ENCODE measurements around the gene ZFHX3. TPM values are rescaled to one million over a fixed set of nuclear protein-coding genes. Genes with fewer than 3 reads are reported as not detected.

ZFHX3 gene
- total and polyA plus RNA-seq, 9 donors: 3.4 to 17.6 (median 11.9) TPM

- 95 to 98% (median 97%) methylated on average over 6 of the region's 6 CpGs for WGBS, 3 donors
- no peaks in the 10 kb centered on the region for H3K36me3 ChIP-seq
- intact Hi-C loops (cut with DNase I): no loop called here
- DNase-seq: no peak
- H3K27me3 ChIP-seq: no peaks in the 10 kb centered on the region
- TF ChIP-seq POLR2A (IDR thresholded peaks at IDR 0.05) (no peak), EP300 (IDR thresholded peaks at IDR 0.05) (no peak), CTCF (IDR thresholded peaks at IDR 0.05) (no peak)
- no peak overlapping the region for H3K27ac ChIP-seq
- H3K4me3 ChIP-seq: no peak overlapping the region
- no peaks in the 10 kb centered on the region for H3K4me1 ChIP-seq (ENCODE audit: insufficient read depth)
- no peaks in the 10 kb centered on the region for H3K9me3 ChIP-seq
Measured at GRCh38 chr16:73094371-73094770, 46.4 kb upstream of the ZFHX3 start.

- Histone ChIP-seq H3K27ac (no peak overlapping the region), H3K36me3 (no peaks in the 10 kb centered on the region), H3K9me3 (no peaks in the 10 kb centered on the region), H3K4me3 (no peak overlapping the region), H3K27me3 (no peaks in the 10 kb centered on the region), H3K4me1 (ENCODE audit: insufficient read depth) (no peaks in the 10 kb centered on the region)
- TF ChIP-seq EP300 (IDR thresholded peaks at IDR 0.05) (no peak), POLR2A (IDR thresholded peaks at IDR 0.05) (no peak), CTCF (IDR thresholded peaks at IDR 0.05) (no peak)
- DNase-seq: no peak
- intact Hi-C loops (cut with DNase I): no loop called here
- WGBS, 3 donors: 57 to 65% (median 58%) methylated on average over 32 of the region's 32 CpGs
Measured at GRCh38 chr16:73093146-73094144, 45.5 kb upstream of the ZFHX3 start.

GRCh38 chr16:73092236-73092781 lies 44.4 kb upstream of the ZFHX3 start:
- H3K4me1 ChIP-seq (ENCODE audit: insufficient read depth): no peaks in the 10 kb centered on the region
- no peak overlapping the region for H3K27ac ChIP-seq
- H3K9me3 ChIP-seq: no peaks in the 10 kb centered on the region
- no peaks in the 10 kb centered on the region for H3K36me3 ChIP-seq
- no peak for TF ChIP-seq EP300 (IDR thresholded peaks at IDR 0.05)
- no peak for TF ChIP-seq CTCF (IDR thresholded peaks at IDR 0.05)
- no peak for TF ChIP-seq POLR2A (IDR thresholded peaks at IDR 0.05)
- no peak for DNase-seq
- no peak overlapping the region for H3K4me3 ChIP-seq
- intact Hi-C loops (cut with DNase I): no loop called here
- no peaks in the 10 kb centered on the region for H3K27me3 ChIP-seq
- 84 to 90% (median 87%) methylated on average over 16 of the region's 16 CpGs for WGBS, 3 donors

GRCh38 chr16:73091174-73091573 lies 43.2 kb upstream of the ZFHX3 start:
- TF ChIP-seq EP300 (IDR thresholded peaks at IDR 0.05): no peak
- no peak for TF ChIP-seq POLR2A (IDR thresholded peaks at IDR 0.05)
- TF ChIP-seq CTCF (IDR thresholded peaks at IDR 0.05): no peak
- Histone ChIP-seq H3K27me3 (no peaks in the 10 kb centered on the region), H3K36me3 (no peaks in the 10 kb centered on the region), H3K4me3 (no peak overlapping the region), H3K4me1 (ENCODE audit: insufficient read depth) (no peaks in the 10 kb centered on the region), H3K9me3 (no peaks in the 10 kb centered on the region), H3K27ac (no peak overlapping the region)
- WGBS, 3 donors: 84 to 89% (median 89%) methylated on average over 8 of the region's 8 CpGs
- DNase-seq: no peak
- intact Hi-C loops (cut with DNase I): no loop called here

Data from ovary (tissue), 9 donors.